WI38 (cell line): Measurements from ENCODE around the gene PFDN6.

ENCODE experiments used
- H3K4me3 ChIP-seq: 2 replicates; pipeline ENCODE4 v1.5.1; 2011; ENCODE audit warnings: low read depth, mild to moderate bottlenecking, control low read depth, low read length
- CTCF ChIP-seq: IDR thresholded peaks from 2 replicates; pipeline ENCODE4 v1.5.1; 2012; ENCODE audit warnings: low read depth, mild to moderate bottlenecking, control low read depth, low read length

PFDN6 gene

GRCh38 chr6:33264015-33264414 is 25.4 kb upstream of the PFDN6 start:
- no peak overlapping the region for H3K4me3 ChIP-seq

GRCh38 chr6:33271117-33271467 is 18.3 kb upstream of the PFDN6 start:
- H3K4me3 ChIP-seq = peak overlapping the region; percentile 75

More at GRCh38 chr6:33264015-33264414, 25.4 kb upstream of the PFDN6 start:
- TF ChIP-seq CTCF = no peak

GRCh38 chr6:33271468-33272274 is 17.7 kb upstream of the PFDN6 start, which contains the start of the genes RPS18 and VPS52:
TSS of gene RPS18 (plus strand) at chr6:33272075. CDS start at chr6:33272120, 45 bp downstream.
TSS of gene VPS52 (minus strand) at chr6:33271876. CDS start at chr6:33271675, 201 bp downstream.
- no peak for TF ChIP-seq CTCF
- peak within 1 kb of the TSS; percentile 75 for H3K4me3 ChIP-seq

More at GRCh38 chr6:33271117-33271467, 18.3 kb upstream of the PFDN6 start:
- no peak for TF ChIP-seq CTCF

- peak overlapping the region; percentile 75 for H3K4me3 ChIP-seq
- no peak for TF ChIP-seq CTCF
These were observed 16.9 kb upstream of the PFDN6 start for GRCh38 chr6:33272275-33273128.

- TF ChIP-seq CTCF = no peak
- peak overlapping the region; percentile 75 for H3K4me3 ChIP-seq
These were observed 16.1 kb upstream of the PFDN6 start for GRCh38 chr6:33273129-33273923.

GRCh38 chr6:33273924-33274902 is 15.2 kb upstream of the PFDN6 start:
- H3K4me3 ChIP-seq = peak overlapping the region; percentile 75
- no peak for TF ChIP-seq CTCF

- peak overlapping the region; percentile 41 for H3K4me3 ChIP-seq
These were observed 13.4 kb upstream of the PFDN6 start for GRCh38 chr6:33275795-33276580.
